ENCODE results near the gene SERBP1. TPM values are rescaled to one million over a fixed set of nuclear protein-coding genes. Genes with fewer than 3 reads are reported as not detected.

The SERBP1 gene
- total and polyA plus RNA-seq, 2 of the 8 experiments (the other 6 are each of a cell fraction or from before 2014, with no cell fraction given), result 229 to 536 TPM

- Histone ChIP-seq H2AK5ac (ENCODE audit: low read depth, low read length) (no peak overlapping the region), H3K36me3 (ENCODE audit: control insufficient read depth in 2 of 4, insufficient read depth in 4 of 4, low read length in 3 of 4) (peaks cover 0 to 17% (median 0%) of the 10 kb centered on the region in 4 experiments; a peak in 2 of 8 replicates), H3K23ac (ENCODE audit: insufficient read length) (no peak overlapping the region), H2BK12ac (ENCODE audit: low read depth, low read length) (no peak overlapping the region), H3K18ac (ENCODE audit: extremely low read depth, low read length) (no peak overlapping the region), H4K91ac (replicated peaks; ENCODE audit: insufficient read length, low read length) (no peak overlapping the region), H4K5ac (ENCODE audit: insufficient read length, low read depth, low read length) (no peak overlapping the region), H3K9ac (replicated peaks in 1 of 4; ENCODE audit: extremely low read depth in 1 of 4, low read depth in 3 of 4, low read length in 3 of 4) (no peak overlapping the region), H3K23me2 (ENCODE audit: low read depth, low read length) (no peaks in the 10 kb centered on the region), H3K79me2 (ENCODE audit: control insufficient read depth in 1 of 2, insufficient read depth in 2 of 2, low read length in 2 of 2) (no peaks in the 10 kb centered on the region), H3K27me3 (replicated peaks in 1 of 4; ENCODE audit: control insufficient read depth in 3 of 4, extremely low read depth in 1 of 4, insufficient read depth in 3 of 4, low read length in 3 of 4) (no peaks in the 10 kb centered on the region), H4K8ac (ENCODE audit: extremely low read depth, insufficient read depth, low read length) (no peak overlapping the region), H3K4me1 (replicated peaks in 1 of 4; ENCODE audit: control insufficient read depth in 3 of 4, insufficient read depth in 4 of 4, low read length in 3 of 4) (peaks cover 0 to under 1% (median 0%) of the 10 kb centered on the region in 4 experiments; a peak in 3 of 7 replicates), H3K56ac (replicated peaks; ENCODE audit: insufficient read length, low read depth, low read length) (no peak overlapping the region), H3K4ac (replicated peaks; ENCODE audit: insufficient read length, low read depth, low read length) (no peak overlapping the region), H3K4me3 (ENCODE audit: extremely low read depth in 1 of 4, insufficient read depth in 2 of 4, low read depth in 3 of 4, low read length in 4 of 4) (no peak overlapping the region), H2BK120ac (replicated peaks; ENCODE audit: low read depth, low read length) (no peak overlapping the region), H3K4me2 (ENCODE audit: insufficient read depth in 1 of 2, low read depth in 2 of 2, low read length in 2 of 2) (no peak overlapping the region), H2BK20ac (ENCODE audit: low read length) (no peak overlapping the region), H3K27ac (ENCODE audit: low read depth, low read length) (no peak overlapping the region), H3K79me1 (ENCODE audit: low read depth, low read length) (no peaks in the 10 kb centered on the region), H3K9me3 (ENCODE audit: insufficient read depth in 2 of 2, low read depth in 1 of 2, low read length in 1 of 2) (peaks cover 17 to 18% of the 10 kb centered on the region in 2 experiments), H2BK15ac (ENCODE audit: low read length) (no peak overlapping the region), H2BK5ac (ENCODE audit: low read depth, low read length) (no peak overlapping the region), H4K20me1 (replicated peaks in 1 of 2; ENCODE audit: control insufficient read depth in 1 of 2, insufficient read depth in 2 of 2, low read length in 2 of 2) (no peaks in the 10 kb centered on the region), H3K14ac (ENCODE audit: insufficient read length) (no peak overlapping the region), H2AFZ (ENCODE audit: low read length) (no peak overlapping the region)
- ChIA-PET POLR2A (ENCODE audit: partially characterized antibody) (interaction anchor here (0.6 to 1.4 kb wide), 3 partner anchors 19 to 126 kb away, joined by 3 read pairs; no protein-coding TSS in a partner anchor), CTCF (ENCODE audit: partially characterized antibody) (interaction anchor here (0.6 to 1.2 kb wide), 3 partner anchors 34 to 118 kb away, joined by 3 read pairs; no protein-coding TSS in a partner anchor)
- DNase-seq (ENCODE audit: low read depth in 1 of 2, low spot score in 2 of 2), result no peak
- FAIRE-seq, result no peak
- 82% methylated on average over 1 of the region's 1 CpG; no CpG with 5 or more reads in 1 of the 2 experiments for WGBS, 2 experiments (ENCODE audit: extremely low coverage in 1 of 2, insufficient coverage in 1 of 2, insufficient read length in 1 of 2, insufficient replicate concordance in 2 of 2, low coverage in 1 of 2, low lambda C conversion rate in 2 of 2, missing lambda C conversion rate in 1 of 2)
- TF ChIP-seq SP2 (IDR thresholded peaks at IDR 0.05; ENCODE audit: low read length) (no peak), POU5F1 (IDR thresholded peaks at IDR 0.05; ENCODE audit: low read depth, low read length) (no peak), E2F6 (IDR thresholded peaks at IDR 0.05) (no peak), BRCA1 (IDR thresholded peaks at IDR 0.05; ENCODE audit: low read depth, low read length) (no peak), CBX8 (IDR thresholded peaks at IDR 0.05; ENCODE audit: borderline replicate concordance, low read depth, low read length) (no peak), KDM5A (IDR thresholded peaks at IDR 0.05; ENCODE audit: low read length) (no peak), RFX5 (IDR thresholded peaks at IDR 0.05; ENCODE audit: borderline replicate concordance, low read depth, low read length) (no peak), SUZ12 (IDR thresholded peaks at IDR 0.05; ENCODE audit: low read length) (no peak), JUND (IDR thresholded peaks at IDR 0.05; ENCODE audit: low read length) (no peak), SIRT6 (IDR thresholded peaks at IDR 0.05; ENCODE audit: low read length) (no peak), TEAD4 (IDR thresholded peaks at IDR 0.05; ENCODE audit: low read depth, low read length) (no peak)
- TF ChIP-seq, protein P1, sequence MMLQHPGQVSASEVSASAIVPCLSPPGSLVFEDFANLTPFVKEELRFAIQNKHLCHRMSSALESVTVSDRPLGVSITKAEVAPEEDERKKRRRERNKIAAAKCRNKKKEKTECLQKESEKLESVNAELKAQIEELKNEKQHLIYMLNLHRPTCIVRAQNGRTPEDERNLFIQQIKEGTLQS (IDR thresholded peaks at IDR 0.05; ENCODE audit: insufficient read depth, low read depth, low read length), result no peak
These were observed 47.9 kb downstream of the SERBP1 start for GRCh38 chr1:67382292-67382691.
